Measurements from ENCODE around the gene GORASP1. TPM values are rescaled to one million over a fixed set of nuclear protein-coding genes. Genes with fewer than 3 reads are reported as not detected.

The GORASP1 gene
- total and polyA plus RNA-seq, 2 donors (not counting 1 experiment from before 2014, with no cell fraction given): 32.1 to 37.5 TPM

- Histone ChIP-seq H3K4me3 (replicated peaks in 1 of 4; ENCODE audit: control extremely low read depth in 1 of 4, insufficient read depth in 1 of 4, low read depth in 3 of 4, low read length in 4 of 4) (no peak overlapping the region), H3K9me3 (ENCODE audit: control insufficient read depth, insufficient read depth, low read depth, low read length) (no peaks in the 10 kb centered on the region), H3K79me2 (ENCODE audit: control insufficient read depth, insufficient read depth, low read length) (no peaks in the 10 kb centered on the region), H4K20me1 (ENCODE audit: control insufficient read depth, extremely low read depth, insufficient read depth, low read length) (no peaks in the 10 kb centered on the region), H3K27me3 (ENCODE audit: control insufficient read depth, insufficient read depth, low read length) (no peaks in the 10 kb centered on the region), H3K4me2 (ENCODE audit: extremely low read depth, insufficient read depth, low read length) (no peak overlapping the region), H3K36me3 (ENCODE audit: control insufficient read depth, insufficient read depth, low read length) (no peaks in the 10 kb centered on the region), H3K27ac (ENCODE audit: insufficient read depth, low read length) (no peak overlapping the region), H3K4me1 (ENCODE audit: control insufficient read depth, extremely low read depth, insufficient read depth, low read length) (peaks cover 6% of the 10 kb centered on the region), H3K9ac (ENCODE audit: insufficient read depth, low read length) (no peak overlapping the region), H2AFZ (ENCODE audit: low read length) (no peak overlapping the region)
- TF ChIP-seq EZH2 (IDR thresholded peaks at IDR 0.05; ENCODE audit: low read length, missing control alignments): no peak
- TF ChIP-seq CTCF (conservative IDR thresholded peaks at IDR 0.05 in 1 of 2, IDR thresholded peaks at IDR 0.05 in 1 of 2; ENCODE audit: low read depth in 1 of 2, low read length in 2 of 2): no peak
- DNase-seq (ENCODE audit: low read depth in 2 of 2): no peak
Measured at GRCh38 chr3:39130026-39130425, 22.6 kb upstream of the GORASP1 start.

DNA sequence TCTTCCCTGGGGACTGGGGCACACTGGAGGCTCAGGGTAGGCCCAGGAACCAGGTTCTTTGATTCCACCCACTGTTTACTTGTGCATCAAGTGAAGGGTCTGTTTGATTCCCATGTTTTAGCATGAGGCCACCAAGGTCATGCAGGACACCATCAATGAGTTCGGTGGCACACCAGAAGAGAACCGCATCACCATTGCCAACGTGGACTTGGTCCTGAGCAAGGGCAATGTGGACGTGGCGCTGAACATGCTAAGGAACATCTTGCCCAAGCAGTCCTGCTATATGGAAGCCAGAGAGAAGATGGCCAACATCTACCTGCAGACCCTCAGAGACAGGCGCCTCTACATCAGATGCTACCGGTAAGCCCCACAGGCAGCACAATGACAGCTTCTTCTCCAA is 21.5 kb upstream of the GORASP1 start:
- no peak overlapping the region for H3K4me2 ChIP-seq (ENCODE audit: extremely low read depth, insufficient read depth, low read length)
- peaks cover 6% of the 10 kb centered on the region for H3K4me1 ChIP-seq (ENCODE audit: control insufficient read depth, extremely low read depth, insufficient read depth, low read length)
- H3K9me3 ChIP-seq (ENCODE audit: control insufficient read depth, insufficient read depth, low read depth, low read length): no peaks in the 10 kb centered on the region
- DNase-seq (ENCODE audit: low read depth in 2 of 2): no peak
- H3K4me3 ChIP-seq (replicated peaks in 1 of 4; ENCODE audit: control extremely low read depth in 1 of 4, insufficient read depth in 1 of 4, low read depth in 3 of 4, low read length in 4 of 4): no peak overlapping the region
- H3K9ac ChIP-seq (ENCODE audit: insufficient read depth, low read length): no peak overlapping the region
- no peaks in the 10 kb centered on the region for H4K20me1 ChIP-seq (ENCODE audit: control insufficient read depth, extremely low read depth, insufficient read depth, low read length)
- no peaks in the 10 kb centered on the region for H3K79me2 ChIP-seq (ENCODE audit: control insufficient read depth, insufficient read depth, low read length)
- H3K27me3 ChIP-seq (ENCODE audit: control insufficient read depth, insufficient read depth, low read length): no peaks in the 10 kb centered on the region
- no peak overlapping the region for H2AFZ ChIP-seq (ENCODE audit: low read length)
- H3K27ac ChIP-seq (ENCODE audit: insufficient read depth, low read length): no peak overlapping the region
- H3K36me3 ChIP-seq (ENCODE audit: control insufficient read depth, insufficient read depth, low read length): no peaks in the 10 kb centered on the region
- TF ChIP-seq EZH2 (IDR thresholded peaks at IDR 0.05; ENCODE audit: low read length, missing control alignments) (no peak), CTCF (conservative IDR thresholded peaks at IDR 0.05 in 1 of 2, IDR thresholded peaks at IDR 0.05 in 1 of 2; ENCODE audit: low read depth in 1 of 2, low read length in 2 of 2) (no peak)

DNA sequence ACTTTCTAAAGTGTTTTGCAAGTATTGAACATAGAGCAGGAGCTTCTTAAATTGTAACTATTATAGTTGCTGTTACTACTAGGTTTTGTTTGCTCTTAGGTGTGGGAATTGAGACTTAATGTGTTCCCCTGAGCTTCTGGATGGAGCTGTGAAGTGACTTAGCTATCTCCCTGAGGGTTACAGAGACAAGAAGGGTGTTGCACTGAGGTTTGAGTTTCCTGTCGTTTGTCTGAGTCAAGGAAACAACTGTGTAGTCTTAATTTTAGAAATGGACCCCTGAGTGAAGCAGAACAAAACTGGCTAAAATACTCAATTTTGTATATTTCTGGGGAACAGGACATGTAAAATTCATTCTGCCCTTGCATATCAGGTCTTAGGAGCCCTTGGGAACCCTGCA is 20.5 kb upstream of the GORASP1 start:
- Histone ChIP-seq H3K27me3 (ENCODE audit: control insufficient read depth, insufficient read depth, low read length) (no peaks in the 10 kb centered on the region), H3K36me3 (ENCODE audit: control insufficient read depth, insufficient read depth, low read length) (no peaks in the 10 kb centered on the region), H4K20me1 (ENCODE audit: control insufficient read depth, extremely low read depth, insufficient read depth, low read length) (no peaks in the 10 kb centered on the region), H3K4me1 (ENCODE audit: control insufficient read depth, extremely low read depth, insufficient read depth, low read length) (peaks cover 6% of the 10 kb centered on the region), H3K9ac (ENCODE audit: insufficient read depth, low read length) (no peak overlapping the region), H3K27ac (ENCODE audit: insufficient read depth, low read length) (no peak overlapping the region), H3K9me3 (ENCODE audit: control insufficient read depth, insufficient read depth, low read depth, low read length) (no peaks in the 10 kb centered on the region), H3K4me2 (ENCODE audit: extremely low read depth, insufficient read depth, low read length) (no peak overlapping the region), H3K4me3 (replicated peaks in 1 of 4; ENCODE audit: control extremely low read depth in 1 of 4, insufficient read depth in 1 of 4, low read depth in 3 of 4, low read length in 4 of 4) (no peak overlapping the region), H3K79me2 (ENCODE audit: control insufficient read depth, insufficient read depth, low read length) (no peaks in the 10 kb centered on the region), H2AFZ (ENCODE audit: low read length) (no peak overlapping the region)
- TF ChIP-seq CTCF (conservative IDR thresholded peaks at IDR 0.05 in 1 of 2, IDR thresholded peaks at IDR 0.05 in 1 of 2; ENCODE audit: low read depth in 1 of 2, low read length in 2 of 2): no peak
- no peak for TF ChIP-seq EZH2 (IDR thresholded peaks at IDR 0.05; ENCODE audit: low read length, missing control alignments)
- no peak for DNase-seq (ENCODE audit: low read depth in 2 of 2)

Measured in fibroblast of lung (primary cell).